GM18526 (cell line): ENCODE measurements around the gene ENDOD1.

Experiments
- POLR2A ChIP-seq: IDR thresholded peaks from 3 replicates; pipeline ENCODE4 v1.6.1; 2011; ENCODE audit not compliant: insufficient read length; ENCODE audit errors: extremely low read depth

The ENDOD1 gene

GRCh38 chr11:95157824-95158223, 68.2 kb downstream of the ENDOD1 start:
- no peak for TF ChIP-seq POLR2A

- TF ChIP-seq POLR2A = no peak
These were observed 71.6 kb downstream of the ENDOD1 start for GRCh38 chr11:95161248-95161647.

- TF ChIP-seq POLR2A = no peak
These were observed 73.5 kb downstream of the ENDOD1 start for GRCh38 chr11:95163106-95163505.

GRCh38 chr11:95165638-95166037, 76.0 kb downstream of the ENDOD1 start:
- TF ChIP-seq POLR2A = no peak

- no peak for TF ChIP-seq POLR2A
These were observed 77.1 kb downstream of the ENDOD1 start for GRCh38 chr11:95166781-95167180.

GRCh38 chr11:95170294-95170693, 80.6 kb downstream of the ENDOD1 start:
- TF ChIP-seq POLR2A = no peak

- no peak for TF ChIP-seq POLR2A
These were observed 86.3 kb downstream of the ENDOD1 start for GRCh38 chr11:95175818-95176380.
